Cardiac fibroblast (primary cell): ENCODE results near the gene HS3ST4.

Experiments
- DNase-seq, 2 donors: peaks; one replicate each; pipeline versions ENCODE4 v3.0.0 to v3.0.0-alpha.2; 2010; ENCODE audit warnings: low read depth in 2 of 2
- H3K4me3 ChIP-seq, 2 donors: replicated peaks in 1 of 2; 1 replicate in 1 of 2; 2 replicates in 1 of 2; pipeline ENCODE4 v1.5.1; 2011; ENCODE audit warnings: low read depth in 2 of 2, low read length in 2 of 2, mild to moderate bottlenecking in 2 of 2, moderate library complexity in 1 of 2
- CTCF ChIP-seq: IDR thresholded peaks from one replicate; pipeline ENCODE4 v1.5.1; 2011; ENCODE audit warnings: low read depth, mild to moderate bottlenecking, low read length, inconsistent platforms

The HS3ST4 gene

GRCh38 chr16:25951999-25952398 is 260.2 kb downstream of the HS3ST4 start:
- DNase-seq: no peak
- H3K4me3 ChIP-seq: no peak overlapping the region
- TF ChIP-seq CTCF: no peak

- no peak for DNase-seq
- no peak for TF ChIP-seq CTCF
- no peak overlapping the region for H3K4me3 ChIP-seq
Observed at GRCh38 chr16:25952983-25953382, 261.2 kb downstream of the HS3ST4 start.

- DNase-seq: no peak
- TF ChIP-seq CTCF: no peak
- H3K4me3 ChIP-seq: no peak overlapping the region
Observed at GRCh38 chr16:25957707-25958106, 265.9 kb downstream of the HS3ST4 start.

GRCh38 chr16:25959221-25959620 is 267.5 kb downstream of the HS3ST4 start:
- no peak for TF ChIP-seq CTCF
- DNase-seq: no peak
- no peak overlapping the region for H3K4me3 ChIP-seq

- TF ChIP-seq CTCF: no peak
- no peak for DNase-seq
- H3K4me3 ChIP-seq: no peak overlapping the region
Observed at GRCh38 chr16:25966172-25967097, 274.7 kb downstream of the HS3ST4 start.

- no peak overlapping the region for H3K4me3 ChIP-seq
- no peak for TF ChIP-seq CTCF
- DNase-seq: no peak
Observed at GRCh38 chr16:25977121-25977520, 285.4 kb downstream of the HS3ST4 start.

- TF ChIP-seq CTCF: no peak
Observed at GRCh38 chr16:25978218-25978617, 286.5 kb downstream of the HS3ST4 start.

More at GRCh38 chr16:25978218-25978617, 286.5 kb downstream of the HS3ST4 start:
- H3K4me3 ChIP-seq: no peak overlapping the region
- DNase-seq: no peak
